SK-N-MC (cell line): ENCODE measurements around the gene ACBD3.

ENCODE experiments used
- EZH2 ChIP-seq: fragments of 200-600 bp; sonication (generic); IDR thresholded peaks from one replicate; pipeline ENCODE4 v1.6.1; 2017; ENCODE audit warnings: antibody characterized with exemption
- POLR2AphosphoS5 ChIP-seq: IDR thresholded peaks from 2 replicates; pipeline ENCODE4 v1.6.1; 2012; ENCODE audit warnings: mild to moderate bottlenecking, low read depth, low read length, borderline replicate concordance

DNA sequence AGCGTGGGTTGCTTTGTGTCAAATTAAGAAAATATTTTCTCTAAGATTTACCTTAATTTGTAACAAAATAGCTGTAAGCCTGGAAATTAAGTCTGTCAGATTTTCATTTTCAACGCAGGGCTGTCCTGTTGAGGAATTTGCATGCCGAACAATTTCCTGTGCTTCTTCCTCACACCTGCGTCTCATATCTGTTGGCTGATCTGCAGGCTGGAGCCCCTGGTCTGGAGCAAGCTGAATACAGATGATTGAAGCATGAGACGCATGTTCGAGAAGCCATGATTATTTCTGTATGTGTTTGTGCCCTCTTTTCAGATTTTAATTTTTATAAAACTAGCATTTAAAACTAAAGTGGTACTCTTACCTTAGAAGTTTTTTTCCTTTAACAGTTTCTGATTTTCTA, 46.8 kb upstream of the ACBD3 start:
- TF ChIP-seq POLR2AphosphoS5 (no peak), EZH2 (no peak)
